SJSA1 (cell line): Measurements from ENCODE around the gene CACNA1C. TPM values are rescaled to one million over a fixed set of nuclear protein-coding genes. Genes with fewer than 3 reads are reported as not detected.
"Not testable (repeated sequence)": the region's sequence is repeated elsewhere in the genome, so short reads cannot be mapped to it uniquely, and the experiment has no call there.

Experiments used
- DNase-seq, 2 experiments: peaks; one replicate each; pipeline ENCODE4 v3.0.0-alpha.2; 2015 to 2020; ENCODE audit warnings: low spot score in 2 of 2, low read depth in 1 of 2
- H3K27ac ChIP-seq: fragments of 250-450 bp; sonication (Bioruptor Pico); 2 replicates; pipeline ENCODE4 v1.5.1; 2020; ENCODE audit warnings: mild to moderate bottlenecking, moderate library complexity
- H3K27me3 ChIP-seq: fragments of 250-450 bp; sonication (Bioruptor Pico); replicated peaks from 2 replicates; pipeline ENCODE4 v1.5.1; 2020; ENCODE audit warnings: mild to moderate bottlenecking, moderate library complexity
- H3K36me3 ChIP-seq: fragments of 250-450 bp; sonication (Bioruptor Pico); 2 replicates; pipeline ENCODE4 v1.5.1; 2020; ENCODE audit warnings: mild to moderate bottlenecking
- H3K4me1 ChIP-seq: fragments of 250-450 bp; sonication (Bioruptor Pico); replicated peaks from 2 replicates; pipeline ENCODE4 v1.6.1; 2021; ENCODE audit warnings: mild to moderate bottlenecking
- H3K4me3 ChIP-seq: fragments of 250-450 bp; sonication (Bioruptor Pico); 2 replicates; pipeline ENCODE4 v1.5.1; 2020; ENCODE audit warnings: mild to moderate bottlenecking
- H3K9me3 ChIP-seq: fragments of 250-450 bp; sonication (Bioruptor Pico); replicated peaks from 2 replicates; pipeline ENCODE4 v1.5.1; 2020; ENCODE audit warnings: mild to moderate bottlenecking
- total RNA-seq: library from RNA; depleted of rRNA; stranded (reverse); fragments of >200 nt; shearing (Covaris generic); gene quantifications from 2 replicates; pipeline ENCODE4 v1.2.3, GENCODE V29; 2014

CACNA1C gene
- total RNA-seq, 1 experiment from 2014 or later: 6.1 TPM

- H3K4me1 ChIP-seq: peaks cover 88% of the 10 kb centered on the region
These were observed 194.3 kb downstream of the CACNA1C start for GRCh38 chr12:2247120-2247519.

GRCh38 chr12:2247596-2247995 lies 194.8 kb downstream of the CACNA1C start:
- peak overlapping the region; percentile 63 for H3K27ac ChIP-seq
- H3K4me1 ChIP-seq: peaks cover 93% of the 10 kb centered on the region
- no peaks in the 10 kb centered on the region for H3K36me3 ChIP-seq
- no peaks in the 10 kb centered on the region for H3K27me3 ChIP-seq
- no peaks in the 10 kb centered on the region for H3K9me3 ChIP-seq
- no peak for DNase-seq
- no peak overlapping the region for H3K4me3 ChIP-seq

More at GRCh38 chr12:2247120-2247519, 194.3 kb downstream of the CACNA1C start:
- no peak overlapping the region for H3K27ac ChIP-seq
- no peak overlapping the region for H3K4me3 ChIP-seq
- no peaks in the 10 kb centered on the region for H3K27me3 ChIP-seq
- no peak for DNase-seq
- no peaks in the 10 kb centered on the region for H3K36me3 ChIP-seq
- H3K9me3 ChIP-seq: no peaks in the 10 kb centered on the region

- Histone ChIP-seq H3K4me3 (no peak overlapping the region), H3K36me3 (no peaks in the 10 kb centered on the region), H3K9me3 (no peaks in the 10 kb centered on the region), H3K27me3 (no peaks in the 10 kb centered on the region), H3K4me1 (peaks cover 89% of the 10 kb centered on the region), H3K27ac (peak overlapping the region; percentile 63)
- DNase-seq: peak; percentile 63 to 78
These were observed 195.5 kb downstream of the CACNA1C start for GRCh38 chr12:2248087-2248900.

GRCh38 chr12:2248901-2249381 lies 196.2 kb downstream of the CACNA1C start:
- no peaks in the 10 kb centered on the region for H3K9me3 ChIP-seq
- H3K36me3 ChIP-seq: no peaks in the 10 kb centered on the region
- H3K27me3 ChIP-seq: no peaks in the 10 kb centered on the region
- H3K4me1 ChIP-seq: peaks cover 83% of the 10 kb centered on the region
- H3K4me3 ChIP-seq: no peak overlapping the region
- peak overlapping the region; percentile 63 for H3K27ac ChIP-seq
- peak; percentile 73 to 77 for DNase-seq

- no peak for DNase-seq
- Histone ChIP-seq H3K9me3 (no peaks in the 10 kb centered on the region), H3K4me3 (no peak overlapping the region), H3K4me1 (peaks cover 64% of the 10 kb centered on the region), H3K27me3 (no peaks in the 10 kb centered on the region), H3K27ac (no peak overlapping the region), H3K36me3 (no peaks in the 10 kb centered on the region)
These were observed 198.0 kb downstream of the CACNA1C start for GRCh38 chr12:2250797-2251196.

- DNase-seq: no peak
- no peak overlapping the region for H3K4me3 ChIP-seq
- peaks cover 64% of the 10 kb centered on the region for H3K4me1 ChIP-seq
- no peaks in the 10 kb centered on the region for H3K27me3 ChIP-seq
- H3K36me3 ChIP-seq: no peaks in the 10 kb centered on the region
- no peak overlapping the region for H3K27ac ChIP-seq
- H3K9me3 ChIP-seq: no peaks in the 10 kb centered on the region
These were observed 198.9 kb downstream of the CACNA1C start for GRCh38 chr12:2251526-2252209.

GRCh38 chr12:2255311-2255710 lies 202.5 kb downstream of the CACNA1C start:
- Histone ChIP-seq H3K27ac (no peak overlapping the region), H3K4me1 (peaks cover 64% of the 10 kb centered on the region), H3K36me3 (no peaks in the 10 kb centered on the region), H3K4me3 (no peak overlapping the region), H3K9me3 (no peaks in the 10 kb centered on the region), H3K27me3 (no peaks in the 10 kb centered on the region)
- DNase-seq: no peak

- H3K27ac ChIP-seq: peak overlapping the region; percentile 100
- H3K36me3 ChIP-seq, H3K4me3 ChIP-seq, H3K27me3 ChIP-seq, DNase-seq, H3K9me3 ChIP-seq: not testable (repeated sequence)
- peaks cover 60% of the 10 kb centered on the region for H3K4me1 ChIP-seq
These were observed 202.9 kb downstream of the CACNA1C start for GRCh38 chr12:2255731-2256130.

- H3K27me3 ChIP-seq: no peaks in the 10 kb centered on the region
- H3K9me3 ChIP-seq: no peaks in the 10 kb centered on the region
- H3K4me1 ChIP-seq: peaks cover 53% of the 10 kb centered on the region
- peak overlapping the region; percentile 100 for H3K27ac ChIP-seq
- H3K4me3 ChIP-seq: no peak overlapping the region
- H3K36me3 ChIP-seq: no peaks in the 10 kb centered on the region
- peak in 1 of 2 experiments; percentile 91 for DNase-seq
These were observed 203.7 kb downstream of the CACNA1C start for GRCh38 chr12:2256453-2256852.

GRCh38 chr12:2256915-2257314 lies 204.1 kb downstream of the CACNA1C start:
- peak; percentile 98 to 99 for DNase-seq
- Histone ChIP-seq H3K27me3 (no peaks in the 10 kb centered on the region), H3K36me3 (no peaks in the 10 kb centered on the region), H3K27ac (peak overlapping the region; percentile 100), H3K9me3 (no peaks in the 10 kb centered on the region), H3K4me3 (no peak overlapping the region), H3K4me1 (peaks cover 53% of the 10 kb centered on the region)

GRCh38 chr12:2258025-2258424 lies 205.2 kb downstream of the CACNA1C start:
- Histone ChIP-seq H3K4me1 (peaks cover 50% of the 10 kb centered on the region), H3K27ac (peak overlapping the region; percentile 100), H3K27me3 (no peaks in the 10 kb centered on the region), H3K4me3 (no peak overlapping the region), H3K36me3 (no peaks in the 10 kb centered on the region), H3K9me3 (no peaks in the 10 kb centered on the region)
- no peak for DNase-seq

GRCh38 chr12:2259369-2259768 lies 206.6 kb downstream of the CACNA1C start:
- Histone ChIP-seq H3K27me3 (no peaks in the 10 kb centered on the region), H3K27ac (peak overlapping the region; percentile 33), H3K4me1 (peaks cover 63% of the 10 kb centered on the region), H3K4me3 (no peak overlapping the region), H3K36me3 (no peaks in the 10 kb centered on the region), H3K9me3 (no peaks in the 10 kb centered on the region)
- peak in 1 of 2 experiments; percentile 37 for DNase-seq

GRCh38 chr12:2260441-2260840 lies 207.7 kb downstream of the CACNA1C start:
- H3K4me1 ChIP-seq: peaks cover 74% of the 10 kb centered on the region

GRCh38 chr12:2261708-2262107 lies 208.9 kb downstream of the CACNA1C start:
- Histone ChIP-seq H3K27me3 (no peaks in the 10 kb centered on the region), H3K27ac (no peak overlapping the region), H3K9me3 (no peaks in the 10 kb centered on the region), H3K36me3 (no peaks in the 10 kb centered on the region), H3K4me3 (no peak overlapping the region), H3K4me1 (peaks cover 78% of the 10 kb centered on the region)
- DNase-seq: no peak

More at GRCh38 chr12:2260441-2260840, 207.7 kb downstream of the CACNA1C start:
- Histone ChIP-seq H3K27ac (no peak overlapping the region), H3K27me3 (no peaks in the 10 kb centered on the region), H3K4me3 (no peak overlapping the region), H3K9me3 (no peaks in the 10 kb centered on the region), H3K36me3 (no peaks in the 10 kb centered on the region)
- no peak for DNase-seq
